Inferior parietal cortex (tissue), 1 donor: Measurements from ENCODE around the gene SCG2.
"Not testable (repeated sequence)": the region's sequence is repeated elsewhere in the genome, so short reads cannot be mapped to it uniquely, and the experiment has no call there.

ENCODE experiments used
- DNase-seq: peaks from one replicate; pipeline ENCODE4 v3.0.0-alpha.2; 2016; ENCODE audit errors: extremely low spot score

SCG2 gene

DNA sequence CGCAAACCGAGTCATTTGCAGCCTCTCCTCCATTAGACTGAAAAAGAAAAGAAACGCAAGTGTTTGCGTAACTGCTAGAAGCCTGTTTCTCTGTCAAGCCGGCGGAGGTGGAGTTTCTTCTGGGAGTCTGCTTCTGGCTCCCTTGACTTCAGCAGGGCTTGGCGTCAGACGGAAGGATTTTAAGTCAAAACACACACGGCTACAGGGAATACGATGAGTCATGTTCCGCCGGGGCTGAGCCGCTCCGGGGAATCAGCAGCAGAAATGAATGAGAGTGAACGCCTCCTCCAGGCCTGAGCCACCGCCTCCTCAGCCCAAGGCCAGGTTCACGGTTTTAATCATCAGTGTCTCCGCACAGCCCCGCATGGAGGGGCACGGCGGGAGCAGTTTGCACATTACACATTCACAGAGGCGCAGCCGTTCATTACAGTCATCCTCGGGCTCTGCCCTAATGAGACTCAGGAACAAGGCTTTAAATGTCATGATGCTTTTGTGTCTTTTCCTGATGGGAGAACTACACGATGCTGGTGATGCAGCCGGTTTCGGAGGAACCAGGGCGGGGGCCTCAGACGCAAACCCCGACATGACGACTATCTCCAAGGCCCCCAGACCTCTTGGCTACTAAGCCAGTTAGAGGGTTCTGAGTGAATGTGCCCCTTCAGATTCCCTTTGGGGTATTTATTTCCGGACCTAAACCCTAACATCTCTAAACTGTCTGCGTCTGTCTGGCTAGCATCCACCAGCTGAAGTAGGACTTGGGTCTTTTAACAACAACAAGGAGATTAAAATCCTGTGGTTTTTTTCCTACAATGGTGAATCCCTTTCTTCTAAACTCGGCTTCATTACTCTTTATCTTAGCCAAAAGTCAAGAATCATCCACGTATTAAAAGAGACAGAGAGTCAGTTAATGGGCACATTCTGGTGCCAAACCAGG is 11.1 kb upstream of the SCG2 start:
- DNase-seq, result peak; percentile 75

GRCh38 chr2:223612501-223612900 is 10.3 kb upstream of the SCG2 start:
- DNase-seq, result no peak

GRCh38 chr2:223611061-223611460 is 8.9 kb upstream of the SCG2 start:
- no peak for DNase-seq

DNA sequence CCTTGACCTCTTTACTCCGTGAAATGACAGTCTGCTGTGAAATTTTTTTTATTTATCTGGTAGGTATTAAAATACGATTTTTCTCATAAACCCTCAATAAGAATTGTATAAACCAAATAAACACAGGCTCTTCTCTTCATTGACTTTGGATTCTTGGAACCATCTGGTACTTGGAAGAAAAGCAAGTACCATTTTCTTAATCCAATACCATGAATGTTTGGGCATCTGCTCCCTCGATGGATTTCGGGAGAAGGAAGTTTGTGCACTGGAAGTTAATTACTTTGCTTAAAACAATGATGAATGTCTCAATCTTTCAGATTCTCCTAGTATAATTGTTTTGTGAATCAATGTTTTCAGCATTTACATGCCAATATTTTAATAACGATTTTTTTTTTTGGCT is 5.3 kb upstream of the SCG2 start:
- DNase-seq, result no peak

DNA sequence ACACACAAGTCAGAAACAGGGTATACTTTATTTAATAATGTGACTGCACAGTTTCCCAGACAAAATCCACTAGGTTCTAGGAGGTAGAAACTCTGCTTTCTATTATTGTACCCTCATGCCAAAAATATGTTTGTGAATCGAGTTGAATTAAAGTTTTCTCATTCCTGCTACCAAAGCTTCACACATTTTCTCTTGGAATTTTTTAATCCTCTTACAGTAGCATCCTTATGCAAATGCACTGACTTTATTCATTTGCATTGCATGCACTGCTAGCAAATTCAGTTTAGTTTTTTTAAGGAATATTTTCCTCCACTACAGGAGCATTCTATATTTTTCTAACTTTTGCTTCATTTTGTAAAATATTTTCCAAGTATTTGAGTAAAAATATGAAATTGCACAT is 4.8 kb upstream of the SCG2 start:
- no peak for DNase-seq

- no peak for DNase-seq
These were observed 2.1 kb upstream of the SCG2 start for GRCh38 chr2:223604231-223604630.

GRCh38 chr2:223602972-223603371 is 811 bp upstream of the SCG2 start:
- DNase-seq, result no peak

DNA sequence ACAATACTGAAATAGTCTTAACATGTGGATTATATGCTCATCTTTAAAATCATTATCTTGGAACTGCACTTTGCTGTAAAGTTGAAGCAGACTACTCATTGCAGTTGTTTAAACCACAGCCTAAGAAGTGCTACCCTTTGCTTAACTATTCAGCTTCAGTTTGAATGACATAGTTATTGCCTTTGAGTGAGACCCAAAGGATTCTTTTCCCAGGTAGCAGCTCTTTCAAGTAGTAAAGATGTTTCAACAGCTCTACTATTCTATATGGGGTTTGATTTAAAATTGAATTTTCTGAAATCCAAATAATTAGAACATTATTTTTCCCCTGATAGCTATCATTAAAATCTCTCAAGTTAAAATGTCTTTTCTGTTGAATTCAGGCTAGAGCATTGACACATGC is 1.1 kb downstream of the SCG2 start:
- no peak for DNase-seq

DNA sequence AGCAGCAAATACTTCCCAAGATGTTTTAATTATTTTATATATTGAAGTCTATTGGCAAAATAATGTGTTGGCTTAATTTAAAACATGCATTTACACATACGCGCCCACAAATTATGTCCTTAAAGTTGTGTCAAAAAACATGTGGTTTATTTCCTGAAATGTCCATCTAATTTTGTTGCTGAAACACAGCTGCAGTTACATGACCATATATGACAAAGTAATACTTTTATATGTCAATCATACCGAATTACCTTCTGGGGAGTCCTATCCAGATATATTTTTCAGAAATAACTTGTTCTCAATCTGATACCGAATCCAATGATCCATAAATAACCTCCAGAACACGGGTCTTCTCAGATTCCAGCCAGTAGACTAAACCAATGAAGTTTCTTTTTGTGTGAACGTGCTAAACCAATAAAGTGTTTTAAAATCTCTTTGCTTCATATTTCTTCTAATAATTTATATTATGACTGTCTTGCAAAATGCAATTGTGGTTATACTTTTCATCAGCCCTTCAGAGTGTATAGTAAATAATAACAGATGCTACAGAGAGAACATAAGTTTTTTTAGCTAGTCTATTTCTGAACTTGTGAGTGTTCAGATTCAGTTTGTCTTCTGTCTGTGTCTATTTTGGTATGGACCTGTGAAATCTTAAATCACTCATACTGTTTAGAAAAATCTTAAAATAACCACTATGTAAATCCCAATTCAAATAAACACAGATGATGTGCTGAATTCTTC is 2.4 kb downstream of the SCG2 start:
- no peak for DNase-seq

DNA sequence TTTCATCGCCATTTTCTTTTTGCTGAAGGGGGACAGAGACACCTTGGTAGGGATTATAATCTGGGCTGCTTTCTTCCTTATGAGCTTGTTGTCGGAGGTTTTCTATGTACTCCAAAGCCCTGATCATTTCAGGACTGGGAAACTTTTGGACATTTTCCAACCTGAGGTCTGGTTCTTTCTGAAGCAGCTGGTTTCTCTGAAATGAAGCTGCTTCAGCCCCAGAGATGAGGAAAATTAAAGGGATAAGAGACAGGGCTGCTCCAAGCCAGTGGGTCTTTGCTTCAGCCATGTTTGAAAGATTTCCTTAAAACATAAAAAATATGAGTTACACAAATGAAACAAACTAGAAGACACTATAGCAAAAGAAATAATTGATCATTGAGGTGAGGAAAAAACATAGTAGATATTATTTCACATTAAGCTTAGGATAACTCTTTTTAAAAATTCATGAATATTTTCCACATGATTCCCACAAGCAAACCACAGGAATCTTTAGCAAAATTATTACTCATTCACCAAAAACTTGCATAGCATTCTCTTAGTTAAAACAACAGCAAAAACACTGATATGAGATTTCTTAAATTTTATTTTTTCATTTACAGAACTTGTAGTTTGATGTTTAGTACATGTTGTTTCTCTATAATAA is 3.0 kb downstream of the SCG2 start:
- no peak for DNase-seq

- no peak for DNase-seq
These were observed 5.1 kb downstream of the SCG2 start for GRCh38 chr2:223597076-223597475.

DNA sequence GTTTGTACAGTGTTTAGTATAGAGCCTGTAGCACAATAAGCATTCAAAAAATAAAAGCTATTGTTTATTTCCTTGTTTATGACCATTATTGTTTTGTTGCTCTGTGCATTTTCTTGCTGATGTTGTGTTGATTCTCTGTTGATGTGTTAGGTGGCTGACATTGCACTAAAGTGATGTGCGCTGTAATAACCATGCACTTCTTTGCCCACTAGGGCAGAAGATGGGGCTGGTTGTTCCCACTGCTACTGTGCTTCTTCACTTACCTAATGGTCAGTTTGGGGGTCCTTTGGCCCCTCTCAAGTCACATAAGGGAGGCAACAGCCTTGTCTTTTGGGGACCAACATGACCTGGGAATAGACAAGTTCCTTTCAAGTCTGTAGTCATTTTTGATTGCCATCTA is 6.0 kb downstream of the SCG2 start:
- DNase-seq, result no peak

GRCh38 chr2:223594831-223595230 is 7.3 kb downstream of the SCG2 start:
- DNase-seq, result no peak

DNA sequence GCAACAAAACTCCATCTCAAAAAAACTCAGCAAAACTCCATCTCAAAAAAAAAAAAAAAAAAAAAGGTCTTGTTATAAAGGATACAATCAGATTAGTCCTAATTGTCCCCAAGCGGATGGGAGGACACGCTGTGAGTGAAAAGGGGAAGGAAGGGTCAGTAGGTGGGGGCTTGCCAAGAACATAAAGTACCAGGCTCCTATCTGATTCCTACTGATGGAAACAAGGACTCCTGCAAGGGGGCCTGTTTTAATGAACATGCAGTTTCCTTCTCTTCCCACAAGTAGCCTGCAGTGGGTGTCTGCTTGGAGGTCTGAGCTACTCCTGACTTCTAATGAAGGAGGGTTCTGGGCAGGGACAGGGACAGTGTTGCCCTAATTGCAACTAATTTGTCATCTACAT is 7.9 kb downstream of the SCG2 start:
- no peak for DNase-seq

DNA sequence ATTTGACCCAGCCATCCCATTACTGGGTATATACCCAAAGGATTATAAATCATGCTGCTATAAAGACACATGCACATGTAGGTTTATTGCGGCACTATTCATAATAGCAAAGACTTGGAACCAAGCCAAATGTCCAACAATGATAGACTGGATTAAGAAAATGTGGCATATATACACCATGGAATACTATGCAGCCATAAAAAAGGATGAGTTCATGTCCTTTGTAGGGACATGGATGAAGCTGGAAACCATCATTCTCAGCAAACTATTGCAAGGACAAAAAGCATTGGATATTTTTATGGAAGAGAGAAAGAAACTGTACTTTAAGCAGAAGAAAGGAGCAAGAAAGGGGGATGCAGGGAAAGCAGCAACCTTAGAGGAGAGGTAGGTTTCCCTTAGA is 9.5 kb downstream of the SCG2 start:
- not testable (repeated sequence) for DNase-seq

- no peak for DNase-seq
These were observed 10.6 kb downstream of the SCG2 start for GRCh38 chr2:223591596-223591995.

GRCh38 chr2:223590964-223591363 is 11.2 kb downstream of the SCG2 start:
- DNase-seq, result no peak

GRCh38 chr2:223589901-223590300 is 12.3 kb downstream of the SCG2 start:
- DNase-seq, result no peak

DNA sequence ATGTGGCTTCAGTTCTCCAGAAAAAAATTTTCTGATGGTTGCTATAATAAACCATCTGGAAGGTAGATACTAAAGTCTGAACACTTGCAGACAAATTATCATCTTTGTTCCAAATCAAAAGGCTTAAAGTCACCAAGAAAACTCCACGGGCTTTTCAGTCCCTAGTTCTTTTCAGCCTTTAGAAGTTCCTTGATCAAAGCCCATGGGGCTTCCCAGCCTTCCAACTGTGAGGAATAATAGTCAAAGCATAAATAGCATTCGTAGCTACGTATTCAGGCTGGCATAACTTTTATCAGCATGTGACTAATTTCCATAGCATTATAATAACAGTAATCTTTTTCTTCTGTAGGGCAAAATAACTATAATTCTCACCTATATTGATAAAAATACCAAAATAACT is 13.9 kb downstream of the SCG2 start:
- no peak for DNase-seq

DNA sequence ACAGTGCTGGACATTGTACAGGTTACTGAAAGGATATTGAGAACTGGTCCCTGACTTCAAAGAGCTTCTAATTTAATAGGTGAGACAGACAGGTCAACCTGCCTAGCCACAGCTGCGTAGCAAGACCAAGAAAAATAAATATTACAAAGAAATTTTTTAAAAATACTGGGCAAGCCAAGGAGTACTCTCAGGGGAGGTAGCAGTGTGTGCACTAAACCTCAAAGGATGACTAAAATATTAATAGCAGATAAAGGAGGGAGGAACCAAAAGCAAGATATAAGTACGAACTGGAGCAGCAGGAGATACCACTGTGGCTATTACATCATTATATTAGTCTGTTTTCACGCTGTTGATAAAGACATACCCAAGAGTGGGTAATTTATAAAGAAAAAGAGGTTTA is 14.9 kb downstream of the SCG2 start:
- DNase-seq, result no peak

GRCh38 chr2:223586261-223586660 is 15.9 kb downstream of the SCG2 start:
- DNase-seq, result no peak

- no peak for DNase-seq
These were observed 16.5 kb downstream of the SCG2 start for GRCh38 chr2:223585666-223586065.

GRCh38 chr2:223582001-223582400 is 20.2 kb downstream of the SCG2 start:
- no peak for DNase-seq
